Muscle of leg (tissue), 11 donors: ENCODE data around the gene SNX15. TPM values are rescaled to one million over a fixed set of nuclear protein-coding genes. Genes with fewer than 3 reads are reported as not detected.

Source experiments
- DNase-seq: peaks from one replicate; pipeline ENCODE4 v3.0.0; 2013
- H3K27ac ChIP-seq: one replicate; pipeline ENCODE4 v1.5.1; 2013; ENCODE audit warnings: mild to moderate bottlenecking, low read length, control low read depth
- H3K27me3 ChIP-seq: one replicate; pipeline ENCODE4 v1.6.1; 2013; ENCODE audit warnings: low read length; ENCODE audit not compliant: control insufficient read depth, insufficient read depth
- H3K36me3 ChIP-seq: one replicate; pipeline ENCODE4 v1.6.1; 2013; ENCODE audit warnings: low read length; ENCODE audit not compliant: control insufficient read depth, insufficient read depth
- H3K4me1 ChIP-seq: one replicate; pipeline ENCODE4 v1.6.1; 2013; ENCODE audit warnings: low read length; ENCODE audit not compliant: control insufficient read depth, insufficient read depth
- H3K4me3 ChIP-seq: one replicate; pipeline ENCODE4 v1.5.1; 2013; ENCODE audit warnings: low read length, control low read depth
- H3K9me3 ChIP-seq: replicated peaks from 2 replicates; pipeline ENCODE4 v1.6.1; 2013; ENCODE audit warnings: low read depth, low read length; ENCODE audit not compliant: control insufficient read depth
- WGBS: methylation state at CpG from one replicate; pipeline ENCODE4 v1.1.5; 2013; ENCODE audit warnings: missing lambda C conversion rate; ENCODE audit not compliant: insufficient coverage; 5-methylcytosine and 5-hydroxymethylcytosine counted together
- polyA plus RNA-seq, 8 donors: library from polyadenylated mRNA; unstranded; fragments of 120-200 nt; gene quantifications; one replicate each; pipeline versions ENCODE4 v1.2.1 to v1.2.3, GENCODE V29; 2013; ENCODE audit warnings: inconsistent platforms in 1 of 8, low replicate concordance in 1 of 8; ENCODE audit not compliant: insufficient read length in 8 of 8, insufficient read depth in 1 of 8
- total RNA-seq: library from RNA; stranded (reverse); fragments of 120-200 nt; gene quantifications from one replicate; pipeline ENCODE4 v1.2.4, GENCODE V29; 2013

Gene SNX15
- total and polyA plus RNA-seq, 9 donors: 18.3 to 29.6 (median 22.3) TPM

DNA sequence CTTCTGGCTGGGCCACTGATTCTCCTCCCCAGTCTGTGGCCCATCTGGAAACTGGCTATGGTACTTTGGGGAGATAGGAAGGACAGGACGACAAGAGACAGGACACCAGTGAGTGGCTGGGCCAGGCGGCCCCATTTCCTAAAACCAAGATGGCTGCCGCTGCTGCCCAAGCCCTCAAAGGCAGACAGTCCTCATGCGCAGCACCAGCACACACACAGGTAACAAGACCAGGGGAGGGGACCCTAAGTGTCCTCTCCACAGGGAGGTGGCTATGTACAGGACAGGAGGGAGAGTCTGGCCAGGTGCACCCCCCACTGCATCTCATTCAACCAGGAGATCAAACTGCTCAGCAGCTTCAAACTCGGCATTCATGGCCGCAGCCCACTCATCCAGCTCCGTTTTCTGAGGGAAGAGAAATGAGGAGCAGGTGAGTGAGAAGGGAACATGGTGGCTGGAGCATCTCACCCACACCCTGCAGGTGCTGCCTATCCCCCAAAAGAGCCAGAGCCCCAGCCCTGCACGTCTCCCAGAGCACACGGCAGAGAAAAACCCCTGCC is 51.6 kb downstream of the SNX15 start:
- Histone ChIP-seq H3K27ac (no peak overlapping the region), H3K9me3 (no peaks in the 10 kb centered on the region), H3K36me3 (peaks cover 29% of the 10 kb centered on the region), H3K4me3 (no peak overlapping the region), H3K27me3 (no peaks in the 10 kb centered on the region), H3K4me1 (peaks cover 7% of the 10 kb centered on the region)
- WGBS: 100% methylated on average over 1 of the region's 9 CpGs
- no peak for DNase-seq

DNA sequence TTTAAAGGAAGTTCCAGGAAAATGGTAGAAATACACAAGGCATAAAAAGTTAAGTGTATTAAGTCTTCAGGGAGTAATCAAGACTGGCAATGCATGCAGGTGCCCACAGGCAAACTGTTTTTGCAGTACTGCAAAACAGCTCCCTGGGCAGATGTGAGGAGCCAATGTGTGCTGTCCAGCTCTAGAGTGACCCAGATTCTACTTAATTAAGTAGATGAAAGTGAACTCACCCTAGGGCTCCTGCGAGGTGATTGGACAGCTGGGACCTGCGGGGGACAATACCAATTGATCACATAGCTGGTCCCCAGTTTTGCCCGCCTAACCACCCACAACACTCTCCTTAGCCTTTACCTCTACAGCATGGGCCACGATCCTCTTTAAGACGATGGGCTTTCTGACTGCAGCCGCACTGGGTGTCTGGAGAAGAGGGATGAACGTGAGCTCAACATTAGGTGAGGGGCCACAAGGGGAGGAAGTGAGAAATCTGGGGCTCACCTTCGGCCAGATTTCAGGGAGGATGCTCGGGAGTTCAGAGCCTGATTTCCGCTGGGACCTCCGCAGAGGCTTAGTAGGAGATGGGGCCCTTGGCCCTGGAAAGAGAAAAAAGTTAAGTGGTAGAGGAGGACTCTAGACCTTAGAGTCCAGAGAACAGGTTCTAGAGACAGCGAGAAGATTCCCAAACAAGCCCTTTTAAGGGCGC is 56.0 kb downstream of the SNX15 start:
- WGBS: 0% methylated on average over 9 of the region's 13 CpGs
- H3K4me3 ChIP-seq: peak overlapping the region; percentile 73
- H3K4me1 ChIP-seq: peaks cover 16% of the 10 kb centered on the region
- H3K36me3 ChIP-seq: peaks cover 57% of the 10 kb centered on the region
- no peaks in the 10 kb centered on the region for H3K9me3 ChIP-seq
- no peak for DNase-seq
- H3K27ac ChIP-seq: peak overlapping the region; percentile 48
- H3K27me3 ChIP-seq: no peaks in the 10 kb centered on the region

- H3K4me1 ChIP-seq: peaks cover 16% of the 10 kb centered on the region
- H3K27me3 ChIP-seq: no peaks in the 10 kb centered on the region
- peak within 1 kb of the TSS; percentile 98 for H3K27ac ChIP-seq
- under 1% methylated on average over 77 of the region's 79 CpGs for WGBS
- DNase-seq: peak; percentile 98
- peaks cover 57% of the 10 kb centered on the region for H3K36me3 ChIP-seq
- H3K4me3 ChIP-seq: peak within 1 kb of the TSS; percentile 73
- H3K9me3 ChIP-seq: no peaks in the 10 kb centered on the region
Measured at GRCh38 chr11:65083834-65084597, 56.8 kb downstream of the SNX15 start, which contains the start of the genes CDCA5 and ZFPL1. TSS of gene CDCA5 (minus strand) at chr11:65084040. CDS start at chr11:65083978, 62 bp downstream. TSS of gene ZFPL1 (plus strand) at chr11:65084222. CDS start at chr11:65084699, 477 bp downstream.

DNA sequence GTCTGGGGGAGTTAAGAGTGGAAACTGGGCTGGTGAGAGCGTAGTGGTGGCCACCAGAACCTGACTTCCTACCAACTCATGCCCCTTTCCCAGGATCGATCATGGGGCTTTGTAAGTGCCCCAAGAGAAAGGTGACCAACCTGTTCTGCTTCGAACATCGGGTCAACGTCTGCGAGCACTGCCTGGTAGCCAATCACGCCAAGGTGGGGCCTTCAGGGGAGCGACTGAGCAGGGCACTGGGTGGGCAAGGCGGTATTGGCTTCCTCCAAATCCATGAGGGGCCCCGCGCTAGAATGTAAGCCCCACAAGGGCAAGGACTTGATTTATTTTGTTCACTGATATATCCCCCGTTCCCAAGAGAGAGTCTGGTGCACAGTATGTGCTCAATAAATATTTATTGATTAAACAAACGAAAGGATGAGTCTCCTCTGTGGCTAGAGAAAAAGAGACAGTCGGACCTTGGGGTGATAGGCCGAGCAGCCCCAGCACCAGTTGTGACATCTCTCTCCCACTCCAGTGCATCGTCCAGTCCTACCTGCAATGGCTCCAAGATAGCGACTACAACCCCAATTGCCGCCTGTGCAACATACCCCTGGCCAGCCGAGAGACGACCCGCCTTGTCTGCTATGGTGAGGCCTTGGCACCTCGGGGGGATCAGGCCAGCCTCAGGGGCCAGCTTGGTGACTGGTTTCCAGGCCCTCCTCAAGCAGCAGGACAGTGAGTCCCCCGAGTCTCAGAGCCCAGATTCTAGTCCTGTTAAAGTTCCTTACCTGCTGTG is 57.5 kb downstream of the SNX15 start:
- no peak for DNase-seq
- WGBS: 49% methylated on average over 14 of the region's 23 CpGs
- H3K36me3 ChIP-seq: peaks cover 58% of the 10 kb centered on the region

GRCh38 chr11:65085446-65085845 is 58.2 kb downstream of the SNX15 start:
- no peak for DNase-seq
- H3K4me3 ChIP-seq: no peak overlapping the region
- H3K9me3 ChIP-seq: no peaks in the 10 kb centered on the region
- WGBS: 94% methylated on average over 4 of the region's 4 CpGs
- H3K36me3 ChIP-seq: peaks cover 53% of the 10 kb centered on the region
- H3K27me3 ChIP-seq: no peaks in the 10 kb centered on the region
- H3K4me1 ChIP-seq: peaks cover 16% of the 10 kb centered on the region
- H3K27ac ChIP-seq: no peak overlapping the region

More for the DNA sequence above, 57.5 kb downstream of the SNX15 start:
- no peaks in the 10 kb centered on the region for H3K27me3 ChIP-seq
- peaks cover 16% of the 10 kb centered on the region for H3K4me1 ChIP-seq
- peak overlapping the region; percentile 73 for H3K4me3 ChIP-seq
- no peaks in the 10 kb centered on the region for H3K9me3 ChIP-seq
- peak overlapping the region; percentile 98 for H3K27ac ChIP-seq

DNA sequence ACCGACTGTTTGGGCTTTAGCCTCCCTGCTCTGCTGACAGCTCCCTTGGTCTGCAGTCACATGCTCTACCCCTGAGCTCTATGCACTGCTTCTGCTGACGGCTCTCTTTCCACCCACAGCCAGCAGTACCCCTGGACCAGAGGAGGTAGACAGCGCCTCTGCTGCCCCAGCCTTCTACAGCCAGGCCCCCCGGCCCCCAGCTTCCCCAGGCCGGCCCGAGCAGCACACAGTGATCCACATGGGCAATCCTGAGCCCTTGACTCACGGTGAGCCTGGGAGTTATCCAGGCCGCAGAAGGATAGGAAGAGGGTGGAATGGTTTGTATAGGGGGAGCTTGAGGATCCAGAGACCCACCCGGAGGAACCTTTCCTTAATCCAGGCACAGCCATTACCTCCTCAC is 59.6 kb downstream of the SNX15 start:
- DNase-seq: no peak
- Histone ChIP-seq H3K27ac (no peak overlapping the region), H3K36me3 (peaks cover 48% of the 10 kb centered on the region), H3K27me3 (no peaks in the 10 kb centered on the region), H3K4me3 (no peak overlapping the region), H3K9me3 (no peaks in the 10 kb centered on the region), H3K4me1 (peaks cover 16% of the 10 kb centered on the region)
- 80% methylated on average over 5 of the region's 9 CpGs for WGBS

GRCh38 chr11:65087216-65087615 is 60.0 kb downstream of the SNX15 start:
- no peak for DNase-seq
- Histone ChIP-seq H3K27ac (no peak overlapping the region), H3K9me3 (no peaks in the 10 kb centered on the region), H3K4me1 (peaks cover 16% of the 10 kb centered on the region), H3K27me3 (no peaks in the 10 kb centered on the region), H3K36me3 (peaks cover 48% of the 10 kb centered on the region), H3K4me3 (no peak overlapping the region)
- 89% methylated on average over 11 of the region's 11 CpGs for WGBS

DNA sequence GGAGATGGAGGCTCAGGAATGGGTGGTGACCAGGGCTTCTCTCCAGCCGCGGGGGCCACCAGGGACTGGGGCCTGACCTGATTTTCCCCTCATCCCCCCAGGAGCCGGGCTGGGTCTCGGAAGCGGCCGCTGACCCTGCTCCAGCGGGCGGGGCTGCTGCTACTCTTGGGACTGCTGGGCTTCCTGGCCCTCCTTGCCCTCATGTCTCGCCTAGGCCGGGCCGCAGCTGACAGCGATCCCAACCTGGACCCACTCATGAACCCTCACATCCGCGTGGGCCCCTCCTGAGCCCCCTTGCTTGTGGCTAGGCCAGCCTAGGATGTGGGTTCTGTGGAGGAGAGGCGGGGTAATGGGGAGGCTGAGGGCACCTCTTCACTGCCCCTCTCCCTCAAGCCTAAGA is 60.6 kb downstream of the SNX15 start:
- H3K9me3 ChIP-seq: no peaks in the 10 kb centered on the region
- no peak for DNase-seq
- no peak overlapping the region for H3K4me3 ChIP-seq
- H3K36me3 ChIP-seq: peaks cover 48% of the 10 kb centered on the region
- peaks cover 16% of the 10 kb centered on the region for H3K4me1 ChIP-seq
- 90% methylated on average over 12 of the region's 15 CpGs for WGBS
- no peaks in the 10 kb centered on the region for H3K27me3 ChIP-seq
- H3K27ac ChIP-seq: no peak overlapping the region

- no peak for DNase-seq
- WGBS: 100% methylated on average over 2 of the region's 4 CpGs
- no peak overlapping the region for H3K4me3 ChIP-seq
- no peak overlapping the region for H3K27ac ChIP-seq
- H3K9me3 ChIP-seq: no peaks in the 10 kb centered on the region
- no peaks in the 10 kb centered on the region for H3K27me3 ChIP-seq
- H3K4me1 ChIP-seq: peaks cover 8% of the 10 kb centered on the region
- H3K36me3 ChIP-seq: peaks cover 48% of the 10 kb centered on the region
Measured at GRCh38 chr11:65089621-65090020, 62.4 kb downstream of the SNX15 start.
